Activated naive CD4-positive, alpha-beta T cell treated with anti-CD3 and anti-CD28 coated beads, Interleukin-2, amount 10 ng/mL, durations not matched to agents 7 days and 5 days (primary cell): ENCODE data around the gene RSPH6A.
"Not testable (repeated sequence)": the region's sequence is repeated elsewhere in the genome, so short reads cannot be mapped to it uniquely, and the experiment has no call there.

Experiments
- CTCF ChIA-PET: fragments of 350-600 bp; sonication (Branson Sonifier 250); formaldehyde crosslinking; loops from one replicate; lab custom pipeline; 2021; ENCODE audit warnings: antibody characterized with exemption; lab: Charles Lee
- DNase-seq: peaks from one replicate; pipeline ENCODE4 v3.0.0-alpha.2; 2020
- H3K27ac Mint-ChIP-seq: one replicate; pipeline ENCODE4 v1.8.0; 2021; ENCODE audit warnings: mild to moderate bottlenecking, moderate library complexity, mixed read lengths
- H3K27me3 Mint-ChIP-seq: one replicate; pipeline ENCODE4 v1.8.0; 2021; ENCODE audit warnings: mild to moderate bottlenecking, mixed read lengths
- H3K36me3 Mint-ChIP-seq: one replicate; pipeline ENCODE4 v1.8.0; 2021; ENCODE audit warnings: mixed read lengths
- H3K4me1 Mint-ChIP-seq: one replicate; pipeline ENCODE4 v1.8.0; 2021; ENCODE audit warnings: mixed read lengths
- H3K4me3 Mint-ChIP-seq: one replicate; pipeline ENCODE4 v1.8.0; 2021; ENCODE audit warnings: mild to moderate bottlenecking, moderate library complexity, mixed read lengths
- H3K9me3 Mint-ChIP-seq: one replicate; pipeline ENCODE4 v1.8.0; 2021; ENCODE audit warnings: mixed read lengths

The RSPH6A gene

GRCh38 chr19:45751483-45751882 lies 63.6 kb downstream of the RSPH6A start:
- H3K27me3 Mint-ChIP-seq: peaks cover 19% of the 10 kb centered on the region
- CTCF ChIA-PET, H3K4me3 Mint-ChIP-seq, H3K27ac Mint-ChIP-seq, H3K36me3 Mint-ChIP-seq, DNase-seq, H3K9me3 Mint-ChIP-seq, H3K4me1 Mint-ChIP-seq: not testable (repeated sequence)

GRCh38 chr19:45747513-45747912 lies 67.6 kb downstream of the RSPH6A start:
- peaks cover 41% of the 10 kb centered on the region for H3K27me3 Mint-ChIP-seq

GRCh38 chr19:45746866-45747265 lies 68.2 kb downstream of the RSPH6A start:
- Mint-ChIP-seq H3K4me1 (no peaks in the 10 kb centered on the region), H3K9me3 (no peaks in the 10 kb centered on the region), H3K27me3 (peaks cover 48% of the 10 kb centered on the region), H3K27ac (no peak overlapping the region), H3K36me3 (no peaks in the 10 kb centered on the region), H3K4me3 (no peak overlapping the region)
- no peak for DNase-seq
- CTCF ChIA-PET: no interaction called here

More at GRCh38 chr19:45747513-45747912, 67.6 kb downstream of the RSPH6A start:
- no peaks in the 10 kb centered on the region for H3K36me3 Mint-ChIP-seq
- no peak overlapping the region for H3K27ac Mint-ChIP-seq
- CTCF ChIA-PET: no interaction called here
- DNase-seq: no peak
- H3K4me3 Mint-ChIP-seq: no peak overlapping the region
- H3K9me3 Mint-ChIP-seq: no peaks in the 10 kb centered on the region
- no peaks in the 10 kb centered on the region for H3K4me1 Mint-ChIP-seq
